Activated CD8-positive, alpha-beta memory T cell treated with anti-CD3 and anti-CD28 coated beads for 1 hour (primary cell): ENCODE data around the gene FOXRED2.
"Not testable (repeated sequence)": the region's sequence is repeated elsewhere in the genome, so short reads cannot be mapped to it uniquely, and the experiment has no call there.

ENCODE experiments used
- DNase-seq, 2 donors: peaks; one replicate each; pipeline ENCODE4 v3.0.0-alpha.2; 2020; ENCODE audit warnings: low read depth in 1 of 2; ENCODE audit errors: extremely low read depth in 1 of 2

FOXRED2 gene

DNA sequence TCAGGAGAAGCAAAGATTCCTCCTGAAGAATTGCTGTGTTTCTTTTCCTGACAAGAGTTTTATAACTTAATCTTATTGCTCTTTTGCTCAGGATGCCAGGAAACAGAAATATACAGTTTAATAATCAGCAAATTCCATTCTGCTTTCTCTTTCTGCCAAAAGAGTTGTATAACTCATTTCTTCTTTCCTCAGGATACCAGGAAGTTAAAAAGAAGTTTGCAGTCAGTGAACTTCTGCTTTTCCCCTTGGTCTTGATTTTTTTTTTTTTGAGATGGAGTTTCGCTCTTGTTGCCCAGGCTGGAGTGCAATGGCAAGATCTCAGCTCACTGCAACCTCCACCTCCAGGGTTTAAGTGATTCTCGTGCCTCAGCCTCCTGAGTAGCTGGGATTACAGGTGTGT is 13.1 kb upstream of the FOXRED2 start:
- not testable (repeated sequence) for DNase-seq

DNA sequence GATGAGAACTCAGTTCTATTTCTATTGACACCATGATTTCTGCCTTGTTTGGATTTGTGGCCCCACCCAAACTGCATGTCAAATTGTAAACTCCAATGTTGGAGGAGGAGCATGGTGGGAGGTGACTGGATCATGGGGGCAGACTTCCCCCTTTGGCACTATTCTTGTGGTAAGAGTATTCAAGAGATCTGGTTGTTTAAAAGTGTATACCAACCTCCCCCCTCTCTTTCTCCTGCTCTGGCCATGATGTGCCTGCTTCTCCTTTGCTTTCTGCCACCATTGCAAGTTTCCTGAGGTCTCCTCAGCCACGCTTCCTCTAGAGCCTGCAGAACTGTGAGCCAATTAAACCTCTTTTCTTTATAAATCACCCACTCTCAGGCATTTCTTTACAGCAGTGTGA is 7.9 kb upstream of the FOXRED2 start:
- no peak for DNase-seq

DNA sequence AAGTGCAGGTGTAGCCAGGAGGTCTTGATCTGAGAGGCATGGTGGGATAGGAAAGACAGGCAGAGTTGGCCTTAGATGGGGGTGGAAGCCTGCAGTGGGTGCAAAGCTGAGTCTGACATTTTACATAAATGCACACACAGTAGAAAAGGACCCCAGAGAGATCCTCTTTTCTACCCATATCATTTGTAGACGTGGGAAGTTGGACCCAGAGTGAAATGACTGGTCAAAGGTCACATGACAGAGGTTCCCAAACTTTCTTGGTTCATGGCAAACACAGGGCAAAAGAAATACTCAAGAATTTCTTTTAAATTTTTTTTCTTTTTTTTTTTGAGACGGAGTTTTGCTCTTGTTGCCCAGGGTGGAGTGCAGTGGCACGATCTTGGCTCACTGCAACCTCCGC is 6.2 kb upstream of the FOXRED2 start:
- DNase-seq, result no peak

DNA sequence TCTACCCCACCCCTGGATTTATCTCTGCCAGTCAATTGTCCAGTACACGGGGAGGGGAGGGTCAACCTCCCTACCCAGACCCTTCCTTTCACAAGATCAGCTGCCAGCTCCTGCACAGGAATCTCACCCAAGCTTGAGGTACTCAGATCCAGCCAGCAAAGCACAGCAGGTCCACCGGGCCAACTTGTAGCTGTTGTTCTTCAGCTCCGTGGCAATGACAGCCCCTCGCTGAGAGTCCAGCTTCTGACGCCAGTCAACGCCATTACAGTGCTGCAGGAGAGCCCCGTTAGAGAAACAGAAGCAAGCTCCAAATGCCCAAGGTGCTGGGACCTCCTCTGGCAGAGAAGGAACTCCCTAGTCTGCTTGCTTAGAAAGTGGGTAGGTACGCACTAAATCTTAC is 5.5 kb upstream of the FOXRED2 start:
- DNase-seq, result no peak

DNA sequence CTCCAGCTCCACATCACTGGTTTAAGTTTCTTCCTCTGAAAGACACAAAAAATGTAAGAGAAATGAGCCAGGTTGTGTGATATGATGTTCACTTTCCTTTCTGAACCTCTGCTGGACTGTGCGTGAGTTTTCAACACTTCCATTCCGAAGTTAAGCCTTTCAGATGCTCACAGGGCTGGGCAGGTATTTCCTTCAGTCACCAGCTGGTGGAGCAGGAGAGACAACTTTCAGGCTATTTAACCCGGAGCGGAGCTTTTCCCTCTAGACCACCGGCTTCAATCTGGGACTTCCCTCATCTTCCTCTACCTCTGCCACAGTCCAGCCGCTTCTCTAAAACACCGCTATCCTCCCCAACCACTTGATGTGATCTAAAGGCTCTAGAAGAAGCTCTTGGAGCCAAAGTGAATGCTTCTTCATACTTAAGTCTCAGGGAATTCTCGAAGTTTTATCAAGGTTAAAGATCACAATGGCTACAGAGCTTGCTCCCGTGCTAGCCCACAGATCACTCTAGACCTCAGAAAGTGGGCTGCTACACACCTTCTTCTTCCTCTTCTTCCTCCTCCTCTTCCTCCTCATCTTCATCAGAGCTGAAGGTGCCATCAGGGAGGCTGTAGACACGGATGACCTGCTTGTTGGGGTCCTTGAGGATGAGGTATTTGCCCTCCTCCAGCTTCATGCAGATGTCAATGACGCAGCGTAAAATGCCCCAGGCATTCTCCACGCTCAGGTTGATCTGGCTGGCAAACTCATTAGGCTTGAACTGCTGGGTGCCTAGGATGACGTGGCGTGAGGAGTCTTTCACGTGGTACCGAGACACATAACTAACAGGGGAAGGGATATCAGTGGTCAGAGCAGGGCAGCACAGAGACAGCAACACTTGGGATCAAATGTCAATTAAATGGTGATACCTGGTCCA is 4.4 kb upstream of the FOXRED2 start:
- no peak for DNase-seq

DNA sequence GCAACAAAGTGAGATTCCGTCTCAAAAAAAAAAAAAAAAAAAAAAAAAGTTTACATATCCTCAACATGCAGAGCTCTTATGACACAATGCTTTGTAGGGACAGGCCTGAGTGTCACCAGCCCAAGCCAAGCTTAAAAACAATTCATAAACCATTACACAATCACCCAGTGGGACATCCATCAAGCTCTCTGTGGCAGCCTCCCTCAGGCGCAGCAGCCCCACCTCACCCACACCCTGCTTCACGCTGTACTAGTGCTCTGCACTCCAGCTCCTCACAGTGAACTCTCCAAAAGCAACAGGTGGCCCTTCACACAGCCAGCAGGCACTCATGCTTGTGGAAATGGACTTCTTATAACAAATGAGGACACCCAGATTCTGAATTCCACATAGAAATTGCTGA is 3.5 kb upstream of the FOXRED2 start:
- DNase-seq, result no peak

DNA sequence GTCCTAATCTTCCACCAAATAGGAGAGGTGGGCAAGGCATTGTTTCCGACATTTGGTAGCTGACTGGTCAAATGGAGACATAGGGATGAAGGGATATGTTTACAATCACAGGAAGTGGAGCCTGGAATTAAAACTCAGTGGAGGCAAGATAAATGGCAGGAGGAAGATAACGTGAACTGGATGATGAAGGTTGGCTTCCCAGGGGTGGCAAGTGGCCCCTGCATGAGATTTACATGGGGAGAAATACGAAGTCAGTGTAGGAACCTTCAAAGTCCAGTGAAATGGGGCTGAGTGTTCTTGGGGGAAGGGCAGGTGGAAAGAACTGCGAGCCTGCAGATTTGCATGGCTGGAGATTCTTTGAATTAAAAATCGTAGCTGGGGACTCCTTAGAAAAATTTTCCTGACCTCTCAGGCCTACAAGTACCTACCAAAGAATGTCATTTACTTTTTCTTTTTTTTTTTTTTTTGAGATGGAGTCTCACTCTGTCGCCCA is 724 bp upstream of the FOXRED2 start:
- DNase-seq, result no peak

DNA sequence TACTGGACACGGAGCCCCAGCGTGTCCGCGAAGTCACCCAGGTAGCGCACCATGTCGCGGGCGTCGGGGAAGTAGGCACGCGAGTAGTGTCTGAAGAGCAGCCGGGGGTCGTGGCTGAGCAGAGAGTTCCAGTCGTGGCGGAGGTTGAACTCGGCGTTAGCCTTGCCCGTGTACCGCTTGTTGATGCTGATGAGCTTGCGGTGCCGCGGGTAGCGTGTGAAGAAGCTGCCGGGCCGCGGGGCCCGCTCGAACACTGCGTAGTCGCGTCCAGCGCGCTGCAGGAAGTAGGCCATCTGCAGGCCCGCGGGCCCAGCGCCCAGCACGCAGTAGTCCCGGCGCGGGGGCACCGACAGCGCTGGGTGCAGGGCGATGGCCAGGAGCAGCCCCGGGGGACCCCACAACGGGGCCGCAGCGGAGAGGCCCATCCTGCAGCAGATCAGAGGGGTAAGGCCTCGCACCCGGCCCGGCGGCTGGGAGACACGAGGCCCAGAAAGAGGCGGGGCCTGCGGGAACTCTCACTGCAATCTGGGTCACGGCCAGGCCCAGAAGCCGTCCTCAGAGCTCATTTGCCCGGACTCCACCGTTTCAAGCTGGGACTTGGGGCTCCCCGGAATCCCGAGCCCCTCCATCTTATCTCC is 723 bp downstream of the FOXRED2 start:
- DNase-seq, result no peak

DNA sequence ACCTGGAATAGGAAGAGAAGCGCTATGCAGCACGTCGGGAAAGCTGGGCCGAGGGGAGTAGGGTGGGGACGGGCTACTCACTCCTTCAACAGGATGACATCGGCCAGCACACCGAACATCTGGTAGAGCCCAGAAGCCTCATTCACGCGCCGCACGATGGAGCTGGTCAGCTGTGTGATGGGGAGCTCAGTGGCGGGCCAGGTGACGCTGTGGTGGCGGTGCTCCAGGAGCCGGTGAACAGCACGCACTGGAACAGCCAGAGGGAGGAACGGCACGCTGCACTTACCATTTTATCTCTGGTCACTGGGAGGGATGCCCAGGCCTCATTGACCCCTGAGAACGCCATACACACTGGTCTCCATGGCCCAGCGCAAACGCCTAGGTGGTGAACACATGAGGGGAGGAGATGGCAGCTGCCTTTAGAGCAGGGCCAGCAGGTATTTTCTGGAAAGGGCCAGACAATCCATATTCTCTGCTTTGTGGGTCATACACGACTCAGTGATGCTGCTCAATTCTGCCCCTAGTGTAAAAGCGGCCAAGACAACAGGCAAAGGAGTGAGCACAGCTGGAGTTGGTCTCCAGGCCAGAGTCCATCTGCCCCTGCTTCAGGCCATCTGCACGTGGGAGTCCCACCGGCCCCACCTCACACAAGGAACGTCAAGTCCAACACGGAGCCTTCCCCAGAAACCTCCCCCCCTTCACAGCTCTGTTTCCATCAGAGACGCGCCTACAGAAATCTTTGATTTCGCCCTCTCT is 8.8 kb downstream of the FOXRED2 start:
- no peak for DNase-seq

DNA sequence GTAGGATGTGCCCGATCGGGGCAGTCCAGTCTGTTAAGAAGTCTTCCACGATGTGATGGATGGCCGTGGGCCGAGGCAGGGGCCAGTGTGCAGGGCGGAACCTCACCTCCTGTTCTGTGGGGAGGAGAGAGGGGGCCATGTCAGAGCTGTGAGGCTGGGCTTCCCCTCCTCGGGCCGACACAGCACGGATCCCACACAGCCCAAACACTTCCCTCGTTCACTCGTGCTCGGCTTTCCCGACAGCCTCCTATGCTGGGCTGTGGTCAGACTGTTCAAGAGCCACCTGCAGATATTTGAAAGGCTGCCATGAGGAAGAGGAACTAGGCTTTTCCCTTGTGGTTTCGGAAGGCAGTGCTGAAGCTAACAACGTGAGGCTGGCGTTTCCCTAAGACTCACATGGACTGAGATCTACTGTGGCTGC is 13.1 kb downstream of the FOXRED2 start:
- no peak for DNase-seq

DNA sequence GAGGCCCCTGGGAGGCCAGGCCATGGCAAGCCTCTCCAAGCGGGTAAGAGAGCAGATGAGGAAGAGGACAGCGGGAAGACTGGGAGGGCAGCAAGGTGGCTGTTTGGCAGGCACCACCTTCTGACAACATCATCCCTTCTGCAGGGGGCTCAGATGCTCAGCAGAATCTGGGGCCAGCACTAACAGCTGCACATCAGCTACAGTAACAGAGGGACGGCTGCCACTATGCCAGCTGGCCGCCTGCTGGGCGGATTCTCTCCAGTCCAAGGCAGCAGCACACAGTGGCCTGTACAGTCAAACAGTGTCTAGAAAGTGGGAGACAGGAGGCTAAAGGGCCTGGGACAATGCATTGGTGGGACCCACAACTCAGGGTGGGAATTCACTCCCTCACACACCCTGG is 14.7 kb downstream of the FOXRED2 start:
- DNase-seq, result no peak

DNA sequence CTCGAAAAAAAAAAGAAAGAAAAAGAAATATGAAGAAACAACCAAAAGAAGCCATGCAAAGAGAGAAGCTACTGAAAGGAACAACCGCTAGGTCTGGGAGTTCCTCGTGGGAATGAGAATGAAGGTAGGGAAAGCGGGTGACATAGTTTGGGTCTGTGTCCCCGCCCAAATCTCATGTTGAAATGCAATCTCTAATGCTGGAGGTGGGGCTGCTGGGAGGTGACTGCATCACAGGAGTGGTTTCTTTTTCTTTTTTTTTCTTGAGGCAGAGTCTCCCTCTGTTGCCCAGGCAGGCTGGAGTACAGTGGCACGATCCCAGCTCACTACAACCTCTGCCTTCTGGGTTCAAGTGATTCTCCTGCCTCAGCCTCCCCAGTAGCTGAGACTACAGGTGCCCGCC is 15.7 kb downstream of the FOXRED2 start:
- DNase-seq, result no peak

DNA sequence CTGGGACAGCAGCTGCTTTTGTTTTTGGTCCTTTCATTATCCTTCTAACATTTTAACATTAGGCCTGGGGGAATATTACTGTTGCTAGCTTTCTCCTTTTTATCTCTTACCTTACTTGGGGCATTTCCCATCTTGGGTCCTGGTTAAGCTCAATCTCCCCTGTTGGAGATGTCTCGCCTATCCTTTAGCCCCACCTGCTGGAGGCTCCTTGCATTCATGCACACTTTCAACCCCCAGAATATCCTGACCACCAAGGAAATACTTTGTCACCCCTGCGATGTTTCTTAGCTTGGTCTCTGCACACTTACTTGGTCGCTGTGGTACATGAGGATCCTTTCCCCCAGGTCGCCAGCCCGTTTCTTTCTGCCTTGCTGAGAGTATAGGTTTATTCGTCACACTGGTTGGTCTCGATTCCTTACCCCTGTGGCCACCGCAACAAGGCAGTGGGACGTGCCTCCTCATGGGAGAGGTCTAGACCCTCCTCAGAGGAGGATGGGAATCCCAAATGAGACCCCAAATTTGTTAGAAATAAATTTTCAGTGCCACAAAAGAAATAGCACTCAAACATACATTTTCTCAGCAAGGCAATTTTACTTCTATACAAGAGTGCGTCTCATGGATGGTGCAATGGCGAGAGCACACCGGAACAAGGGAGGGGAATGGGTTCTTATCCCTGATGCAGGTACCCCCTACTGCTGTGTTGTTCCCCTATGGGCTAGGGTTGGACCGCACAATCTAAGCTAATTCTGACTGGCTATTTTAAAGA is 20.0 kb downstream of the FOXRED2 start:
- DNase-seq, result peak; percentile 34 to 40

DNA sequence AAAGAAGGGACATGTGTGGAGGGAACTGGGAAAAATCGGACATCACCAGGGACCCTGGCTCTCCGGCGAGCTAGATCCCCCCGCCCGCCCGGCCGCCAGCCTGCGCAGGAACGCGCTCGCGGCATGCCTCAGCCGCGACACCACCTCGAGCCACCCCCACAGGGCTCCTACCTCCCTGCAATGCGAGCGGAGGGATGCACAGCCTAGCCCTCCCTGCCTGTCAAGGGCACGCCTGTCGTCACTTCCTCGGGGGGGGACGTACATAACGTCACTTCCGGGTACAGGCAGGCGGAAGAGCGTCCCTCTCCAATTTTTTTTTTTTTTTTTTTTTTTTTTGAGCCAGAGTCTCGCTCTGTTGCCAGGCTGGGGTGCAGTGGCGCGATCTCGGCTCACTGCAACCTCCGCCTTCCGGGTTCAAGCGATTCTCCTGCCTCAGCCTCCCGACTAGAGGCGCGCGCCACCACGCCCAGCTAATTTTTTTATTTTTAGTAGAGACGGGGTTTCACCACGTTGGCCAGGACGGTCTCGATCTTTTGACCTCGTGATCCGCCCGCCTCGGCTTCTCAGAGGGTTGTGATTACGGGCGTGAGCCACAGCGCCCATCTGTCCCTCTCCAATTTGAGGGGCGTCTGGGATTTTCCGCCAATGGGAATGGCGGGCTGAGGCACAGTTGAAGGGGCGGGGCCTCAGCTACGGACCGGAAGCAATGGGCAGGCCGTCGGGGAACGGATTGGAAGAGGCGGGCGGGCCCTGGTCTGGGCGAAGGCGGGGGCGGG is 25.3 kb downstream of the FOXRED2 start, which contains the start of gene TXN2:
TSS of gene TXN2 (minus strand) at position 248 of the 776 bp plus-strand sequence. CDS start 803 bp downstream, outside the sequence.
- DNase-seq, result peak; percentile 84 to 91

DNA sequence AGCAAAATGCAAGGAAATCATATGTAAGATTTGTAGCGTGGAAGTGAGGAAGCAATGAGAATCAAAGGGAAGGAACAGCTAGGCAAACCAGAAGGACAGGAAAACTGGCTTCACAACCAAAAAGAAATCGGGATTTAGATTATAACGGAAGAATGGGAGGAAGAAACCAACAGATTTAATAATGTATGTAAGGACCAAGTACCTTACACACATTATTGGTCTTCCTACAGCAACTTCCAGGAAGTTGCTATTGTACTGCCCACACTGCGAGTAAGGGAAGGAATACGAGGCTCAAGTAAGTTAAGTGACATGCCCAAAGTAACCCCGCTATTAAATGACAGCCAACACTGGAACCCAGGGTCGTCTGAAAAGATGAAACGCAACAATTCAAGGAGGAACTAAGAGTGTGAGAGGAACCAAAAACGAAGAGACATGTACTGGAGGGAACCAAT is 25.9 kb downstream of the FOXRED2 start:
- no peak for DNase-seq

DNA sequence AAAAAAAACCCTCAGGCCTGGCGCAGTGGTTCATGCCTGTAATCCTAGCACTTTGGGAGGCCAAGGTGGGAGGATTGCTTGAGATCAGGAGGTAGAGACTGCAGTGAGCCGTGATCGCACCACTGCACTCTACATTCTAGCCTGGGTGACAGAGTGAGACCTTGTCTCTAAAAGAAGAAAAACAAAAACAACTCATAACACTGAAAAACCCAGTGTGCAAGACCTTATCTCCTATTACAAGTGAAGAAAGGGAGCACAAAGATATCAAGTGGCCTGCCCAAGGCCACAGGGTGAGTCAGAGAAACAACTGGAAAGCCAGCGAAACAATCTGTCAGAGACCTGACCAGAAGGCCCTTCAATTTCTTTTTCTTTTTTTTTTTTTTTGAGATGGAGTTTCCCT is 27.9 kb downstream of the FOXRED2 start:
- no peak for DNase-seq

DNA sequence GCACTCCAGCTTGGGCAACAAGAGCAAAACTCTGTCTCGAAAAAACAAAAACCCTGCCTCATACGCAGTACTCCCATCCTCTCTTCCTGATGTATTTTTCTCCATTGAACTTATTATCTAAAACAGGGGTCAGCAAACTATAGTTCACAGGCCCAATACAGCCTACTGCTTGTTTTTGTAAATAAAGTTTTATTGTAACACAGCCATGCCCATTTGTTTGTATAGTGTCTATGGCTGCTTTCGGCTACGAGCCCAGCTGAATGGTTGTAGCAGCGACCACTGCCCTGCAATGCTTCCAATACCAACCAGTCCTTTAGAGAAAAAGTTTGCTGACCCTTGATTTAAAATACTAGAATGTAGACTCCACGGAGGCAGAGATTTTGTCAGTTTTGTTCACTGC is 31.5 kb downstream of the FOXRED2 start:
- no peak for DNase-seq

DNA sequence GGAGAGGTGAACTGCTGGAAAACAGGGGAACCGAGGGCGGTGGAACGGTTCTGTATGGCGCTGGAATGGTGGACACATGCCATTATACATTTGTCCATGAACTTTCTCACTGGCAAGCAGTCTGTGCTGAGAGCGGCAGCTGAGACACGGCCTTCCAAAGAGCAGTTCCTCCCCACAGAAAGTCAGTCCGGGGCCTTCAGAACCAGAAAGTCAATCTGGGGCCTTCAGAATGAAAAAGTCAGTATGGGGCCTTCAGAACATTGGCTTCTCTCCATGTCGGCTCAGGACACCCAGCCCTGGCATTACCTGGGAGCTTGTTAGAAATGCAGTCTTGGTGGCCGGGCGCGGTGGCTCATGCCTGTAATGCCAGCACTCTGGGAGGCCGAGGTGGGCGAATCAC is 34.2 kb downstream of the FOXRED2 start:
- no peak for DNase-seq

DNA sequence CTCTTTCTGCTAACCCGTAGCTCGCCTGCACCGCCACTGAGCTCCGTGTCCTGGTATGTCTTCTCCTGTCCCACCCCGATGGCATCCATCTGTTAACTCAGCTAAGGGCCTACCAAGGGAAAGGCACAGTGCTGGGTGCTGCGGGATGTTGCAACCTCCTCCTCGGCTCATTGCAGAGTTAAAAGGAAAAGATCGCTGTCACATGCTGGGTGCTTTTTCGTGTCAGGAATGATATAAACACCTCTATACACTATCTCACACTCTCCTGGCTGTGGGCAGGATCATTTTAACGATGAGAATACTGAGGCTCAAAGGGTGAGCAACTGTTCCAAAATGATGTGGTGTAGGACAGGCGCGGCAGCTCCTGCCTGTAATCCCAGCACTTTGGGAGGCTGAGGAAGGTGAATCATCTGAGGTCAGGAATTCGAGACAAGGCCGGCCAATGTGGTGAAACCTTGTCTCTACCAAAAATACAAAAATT is 35.5 kb downstream of the FOXRED2 start:
- no peak for DNase-seq

DNA sequence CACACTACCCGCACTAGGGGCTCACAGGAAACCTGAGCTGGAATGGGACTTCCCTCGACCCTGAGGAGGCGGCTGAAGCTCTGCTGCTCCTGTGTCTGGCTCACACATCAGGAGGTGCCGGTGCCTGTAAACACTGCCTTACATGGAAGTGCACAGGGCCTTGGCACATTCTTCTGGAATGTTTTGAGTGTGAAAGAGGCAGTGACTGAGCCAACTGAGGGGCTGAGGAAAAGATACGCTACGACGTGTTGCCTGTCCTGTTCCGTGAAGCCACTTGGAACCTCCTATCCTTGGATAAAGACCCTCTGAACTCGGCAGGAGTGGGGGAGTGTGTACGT is 35.9 kb downstream of the FOXRED2 start:
- DNase-seq, result no peak
